CD4-positive, alpha-beta T cell (primary cell): Measurements from ENCODE around the gene MGAM2. TPM values are rescaled to one million over a fixed set of nuclear protein-coding genes. Genes with fewer than 3 reads are reported as not detected.

Source experiments
- ATAC-seq: fragments of 200-7000 bp; cut with Tn5 transposase; one replicate; pipeline ENCODE4 v1.10.0; 2022; ENCODE audit warnings: mild to moderate bottlenecking; ENCODE audit not compliant: poor library complexity
- CTCF ChIA-PET: fragments of 350-600 bp; sonication (Branson Sonifier 250); formaldehyde crosslinking; loops from one replicate; lab custom pipeline; 2021; ENCODE audit warnings: antibody characterized with exemption, inconsistent platforms; lab: Charles Lee
- POLR2A ChIA-PET: fragments of 350-600 bp; sonication (Branson Sonifier 250); formaldehyde crosslinking; loops from one replicate; lab custom pipeline; 2021; ENCODE audit warnings: antibody characterized with exemption, inconsistent platforms; lab: Charles Lee
- DNase-seq, 14 experiments: peaks; one replicate each; pipeline ENCODE4 v3.0.0-alpha.2; 2013 to 2020; ENCODE audit warnings: mixed read lengths in 2 of 14
- H3K27ac ChIP-seq, 2 donors: one replicate each; pipeline versions ENCODE4 v1.5.1 to v1.7.0; 2013; ENCODE audit warnings: low read length in 2 of 2, low read depth in 1 of 2, mild to moderate bottlenecking in 1 of 2
- H3K27me3 ChIP-seq, 2 experiments: 1 replicate in 1 of 2; 2 replicates in 1 of 2; pipeline versions ENCODE4 v1.6.1 to v1.7.0; 2013; ENCODE audit warnings: low read length in 2 of 2, control low read depth in 1 of 2, mild to moderate bottlenecking in 1 of 2, moderate library complexity in 1 of 2; ENCODE audit not compliant: insufficient read depth in 2 of 2, control insufficient read depth in 1 of 2
- H3K36me3 ChIP-seq: one replicate; pipeline ENCODE4 v1.6.1; 2013; ENCODE audit warnings: low read length, control low read depth; ENCODE audit not compliant: insufficient read depth
- H3K4me1 ChIP-seq: one replicate; pipeline ENCODE4 v1.6.1; 2013; ENCODE audit warnings: low read length, control low read depth; ENCODE audit not compliant: insufficient read depth
- H3K4me3 ChIP-seq: one replicate; pipeline ENCODE4 v1.5.1; 2013; ENCODE audit warnings: mild to moderate bottlenecking, low read length, moderate library complexity
- H3K9me3 ChIP-seq, 2 experiments: 1 replicate in 1 of 2; 2 replicates in 1 of 2; pipeline versions ENCODE4 v1.6.1 to v1.7.0; 2013; ENCODE audit warnings: low read length in 2 of 2, mild to moderate bottlenecking in 2 of 2, control low read depth in 1 of 2, moderate library complexity in 1 of 2; ENCODE audit not compliant: control insufficient read depth in 1 of 2, insufficient read depth in 1 of 2
- H3K27ac Mint-ChIP-seq: one replicate; pipeline ENCODE4 v1.8.0; 2020; ENCODE audit warnings: mixed read lengths
- H3K27me3 Mint-ChIP-seq: one replicate; pipeline ENCODE4 v1.8.0; 2021; ENCODE audit warnings: mixed read lengths
- H3K36me3 Mint-ChIP-seq: one replicate; pipeline ENCODE4 v1.8.0; 2021; ENCODE audit warnings: low read depth, mixed read lengths
- H3K4me1 Mint-ChIP-seq: one replicate; pipeline ENCODE4 v1.8.0; 2021; ENCODE audit warnings: low read depth, mixed read lengths
- H3K4me3 Mint-ChIP-seq: one replicate; pipeline ENCODE4 v1.8.0; 2020; ENCODE audit warnings: mild to moderate bottlenecking, mixed read lengths
- H3K9me3 Mint-ChIP-seq: one replicate; pipeline ENCODE4 v1.8.0; 2020; ENCODE audit warnings: mixed read lengths
- intact Hi-C, 2 experiments: fragments of 100-400 bp; cut with DNase I in 1 of 2; cut with micrococcal nuclease in 1 of 2; formaldehyde crosslinking; loops; one replicate each; pipeline versions ENCODE4 v1.15.1 to v1.9.0; 2023 to 2025; cut with DNase I, micrococcal nuclease
- total RNA-seq, 174 experiments: library from RNA in 2 of 174; stranded (reverse) in 2 of 174; gene quantifications; one replicate each; pipeline ENCODE4 v1.2.3 and lab custom pipeline; 2021 to 2026
- TF ChIP-seq, protein P1 (sequence below): fragments of 200-600 bp; IDR thresholded peaks from one replicate; pipeline ENCODE4 v1.8.0; 2022; ENCODE audit warnings: antibody characterized with exemption, mild to moderate bottlenecking

Gene MGAM2
- total RNA-seq, 2 experiments from 2014 or later, result not detected

DNA sequence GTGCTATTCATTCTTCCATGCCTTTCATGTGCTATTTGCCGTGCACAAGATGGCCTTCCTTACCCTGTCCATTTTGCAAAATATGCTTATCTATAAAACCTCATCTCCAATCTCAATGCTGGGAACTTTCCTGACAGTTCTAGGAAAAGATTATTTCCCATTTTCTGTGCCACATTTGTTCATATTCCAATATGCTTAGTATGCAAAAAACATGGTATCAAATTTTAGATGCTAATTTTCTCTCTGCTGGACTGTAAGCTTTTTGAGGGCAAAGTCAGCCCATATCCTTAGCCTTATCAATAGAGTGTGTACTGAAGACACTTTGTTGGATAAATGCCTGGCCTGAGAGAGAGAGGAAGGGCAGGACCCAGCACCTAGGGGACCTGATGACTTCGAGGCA, 39.4 kb downstream of the MGAM2 start:
- H3K27me3 ChIP-seq, result no peaks in the 10 kb centered on the region
- ATAC-seq, result no peak
- POLR2A ChIA-PET, result no interaction called here
- H3K4me3 Mint-ChIP-seq, result no peak overlapping the region
- H3K36me3 Mint-ChIP-seq, result no peaks in the 10 kb centered on the region
- H3K27ac Mint-ChIP-seq, result no peak overlapping the region
- DNase-seq, result no peak
- no peak overlapping the region for H3K27ac ChIP-seq
- CTCF ChIA-PET, result no interaction called here
- H3K36me3 ChIP-seq, result no peaks in the 10 kb centered on the region
- TF ChIP-seq, protein P1, sequence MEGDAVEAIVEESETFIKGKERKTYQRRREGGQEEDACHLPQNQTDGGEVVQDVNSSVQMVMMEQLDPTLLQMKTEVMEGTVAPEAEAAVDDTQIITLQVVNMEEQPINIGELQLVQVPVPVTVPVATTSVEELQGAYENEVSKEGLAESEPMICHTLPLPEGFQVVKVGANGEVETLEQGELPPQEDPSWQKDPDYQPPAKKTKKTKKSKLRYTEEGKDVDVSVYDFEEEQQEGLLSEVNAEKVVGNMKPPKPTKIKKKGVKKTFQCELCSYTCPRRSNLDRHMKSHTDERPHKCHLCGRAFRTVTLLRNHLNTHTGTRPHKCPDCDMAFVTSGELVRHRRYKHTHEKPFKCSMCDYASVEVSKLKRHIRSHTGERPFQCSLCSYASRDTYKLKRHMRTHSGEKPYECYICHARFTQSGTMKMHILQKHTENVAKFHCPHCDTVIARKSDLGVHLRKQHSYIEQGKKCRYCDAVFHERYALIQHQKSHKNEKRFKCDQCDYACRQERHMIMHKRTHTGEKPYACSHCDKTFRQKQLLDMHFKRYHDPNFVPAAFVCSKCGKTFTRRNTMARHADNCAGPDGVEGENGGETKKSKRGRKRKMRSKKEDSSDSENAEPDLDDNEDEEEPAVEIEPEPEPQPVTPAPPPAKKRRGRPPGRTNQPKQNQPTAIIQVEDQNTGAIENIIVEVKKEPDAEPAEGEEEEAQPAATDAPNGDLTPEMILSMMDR, result no peak
- no peak overlapping the region for H3K4me3 ChIP-seq
- no peaks in the 10 kb centered on the region for H3K9me3 Mint-ChIP-seq
- H3K4me1 ChIP-seq, result no peaks in the 10 kb centered on the region
- H3K27me3 Mint-ChIP-seq, result no peaks in the 10 kb centered on the region
- no peaks in the 10 kb centered on the region for H3K9me3 ChIP-seq
- intact Hi-C loops, result no loop called here
- no peaks in the 10 kb centered on the region for H3K4me1 Mint-ChIP-seq

DNA sequence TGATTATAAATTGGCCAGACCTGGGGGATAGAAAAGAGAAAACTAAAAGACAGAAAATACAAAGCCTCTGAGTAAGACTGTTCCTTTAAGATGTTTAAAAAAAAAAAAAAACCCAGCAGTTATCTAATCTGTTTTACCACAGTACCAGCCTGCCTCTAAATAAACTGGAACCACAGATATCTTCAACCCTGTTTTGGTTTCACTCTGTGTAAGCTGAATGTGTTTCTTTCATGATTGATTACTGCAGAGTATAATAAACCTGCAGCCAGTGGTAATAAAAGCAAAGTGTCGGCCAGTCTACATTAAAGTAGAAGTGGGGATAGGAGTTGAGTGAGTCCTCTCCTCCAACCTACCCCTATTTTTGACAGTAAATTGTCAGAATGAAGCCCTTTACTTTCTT, 40.6 kb downstream of the MGAM2 start:
- Histone ChIP-seq H3K27ac (no peak overlapping the region), H3K27me3 (no peaks in the 10 kb centered on the region), H3K9me3 (no peaks in the 10 kb centered on the region), H3K36me3 (no peaks in the 10 kb centered on the region), H3K4me1 (no peaks in the 10 kb centered on the region), H3K4me3 (no peak overlapping the region)
- Mint-ChIP-seq H3K4me3 (no peak overlapping the region), H3K9me3 (no peaks in the 10 kb centered on the region), H3K27me3 (no peaks in the 10 kb centered on the region), H3K36me3 (no peaks in the 10 kb centered on the region), H3K4me1 (no peaks in the 10 kb centered on the region), H3K27ac (no peak overlapping the region)
- DNase-seq (no peak), ATAC-seq (no peak)
- POLR2A ChIA-PET, result no interaction called here
- TF ChIP-seq, protein P1, result no peak
- CTCF ChIA-PET, result no interaction called here
- intact Hi-C loops, result no loop called here

DNA sequence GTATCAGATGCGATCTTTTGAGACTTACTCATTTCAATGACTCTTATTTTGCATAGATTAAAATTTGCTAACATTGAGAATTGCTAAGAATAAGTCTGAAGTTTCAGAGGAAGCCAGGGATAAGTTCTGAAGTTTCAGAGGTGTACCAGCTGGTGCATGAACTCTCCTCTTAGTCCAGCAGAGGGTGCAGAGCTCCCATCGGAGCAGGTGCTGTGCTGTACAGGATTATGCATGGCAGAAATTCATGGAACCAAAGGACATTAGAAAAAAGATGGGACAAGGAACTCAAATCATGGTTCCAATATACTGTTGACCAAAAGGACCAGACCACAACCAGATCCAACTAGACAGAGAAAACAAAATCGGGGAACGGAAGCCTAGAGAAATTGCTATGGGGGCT, 41.9 kb downstream of the MGAM2 start:
- Mint-ChIP-seq H3K27me3 (no peaks in the 10 kb centered on the region), H3K4me3 (no peak overlapping the region), H3K9me3 (no peaks in the 10 kb centered on the region), H3K27ac (no peak overlapping the region), H3K36me3 (no peaks in the 10 kb centered on the region), H3K4me1 (no peaks in the 10 kb centered on the region)
- TF ChIP-seq, protein P1, result no peak
- Histone ChIP-seq H3K27ac (no peak overlapping the region), H3K27me3 (no peaks in the 10 kb centered on the region), H3K36me3 (no peaks in the 10 kb centered on the region), H3K4me1 (no peaks in the 10 kb centered on the region), H3K4me3 (no peak overlapping the region), H3K9me3 (no peaks in the 10 kb centered on the region)
- intact Hi-C loops, result no loop called here
- DNase-seq, result no peak
- ChIA-PET POLR2A (no interaction called here), CTCF (no interaction called here)
- ATAC-seq, result no peak
